Non-pigmented ciliary epithelial cell (primary cell): ENCODE results near the gene P3H2.

Source experiments
- DNase-seq: peaks from one replicate; pipeline ENCODE4 v3.0.0-alpha.2; 2010; ENCODE audit warnings: low read depth

The P3H2 gene

DNA sequence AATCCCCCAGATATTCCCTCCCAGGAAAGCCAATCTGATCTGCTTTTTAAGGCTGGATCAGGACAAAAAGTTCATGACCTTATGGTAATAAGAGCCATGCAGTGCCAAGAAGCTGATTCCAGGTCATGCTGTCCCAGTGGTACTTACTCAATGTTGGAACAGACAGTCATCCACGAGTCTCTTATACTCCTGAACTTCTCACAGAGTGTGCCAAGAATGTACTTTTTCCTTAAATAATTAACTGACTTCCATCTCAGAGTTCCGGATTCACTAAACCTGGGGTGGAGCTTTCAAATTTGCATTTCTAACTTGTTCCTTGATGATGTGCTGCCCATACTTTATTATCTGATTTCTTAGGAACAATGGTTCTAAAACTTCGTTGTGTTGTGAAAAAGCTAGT lies 3.4 kb upstream of the P3H2 start:
- DNase-seq: no peak

DNA sequence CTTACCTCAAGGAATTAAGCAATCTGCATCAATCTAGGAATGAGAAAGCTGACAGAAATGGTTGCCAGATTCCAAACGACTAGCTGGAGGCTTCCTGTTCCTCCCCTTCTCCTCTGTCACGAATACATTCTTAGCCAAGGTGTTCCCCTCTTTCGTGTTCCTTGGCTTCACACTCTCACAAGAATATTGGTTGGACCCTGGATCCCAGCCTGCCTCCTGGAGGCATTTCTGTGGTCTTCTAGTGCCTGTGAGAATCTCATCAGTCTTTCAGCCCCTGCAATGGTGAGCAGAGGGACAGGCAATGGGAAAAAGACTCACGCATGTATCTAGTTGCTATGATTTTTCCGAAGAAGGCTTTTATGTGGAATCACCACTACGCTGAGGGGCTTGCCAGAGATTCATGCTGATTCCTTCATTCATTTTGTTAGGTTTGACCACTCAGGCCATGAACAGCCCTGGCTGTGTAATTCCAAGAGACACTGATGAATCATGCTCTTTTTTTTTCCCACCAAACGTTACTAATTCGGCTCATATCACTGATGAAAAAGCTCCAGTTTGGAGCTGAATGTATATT lies 1.6 kb upstream of the P3H2 start:
- DNase-seq: no peak

DNA sequence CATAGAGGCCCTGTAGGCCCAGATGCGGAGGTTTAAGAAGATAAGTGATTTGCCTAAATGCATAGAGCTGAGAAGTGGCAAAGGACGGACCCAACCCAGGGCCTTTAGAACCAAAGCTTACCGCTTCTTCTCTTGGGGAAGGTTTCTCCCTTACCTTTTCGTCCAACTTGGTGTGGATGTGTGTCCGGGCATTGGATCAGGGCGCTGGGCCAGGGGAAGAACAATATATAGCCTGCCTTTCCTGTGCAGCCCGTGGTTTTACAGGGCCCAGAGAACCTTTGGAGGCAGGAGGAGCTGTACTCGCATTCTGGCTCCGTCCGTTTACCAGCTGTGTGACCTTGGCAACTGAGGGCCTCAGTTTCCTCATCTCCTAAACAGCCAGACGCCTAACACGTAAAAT lies 686 bp upstream of the P3H2 start:
- no peak for DNase-seq

DNA sequence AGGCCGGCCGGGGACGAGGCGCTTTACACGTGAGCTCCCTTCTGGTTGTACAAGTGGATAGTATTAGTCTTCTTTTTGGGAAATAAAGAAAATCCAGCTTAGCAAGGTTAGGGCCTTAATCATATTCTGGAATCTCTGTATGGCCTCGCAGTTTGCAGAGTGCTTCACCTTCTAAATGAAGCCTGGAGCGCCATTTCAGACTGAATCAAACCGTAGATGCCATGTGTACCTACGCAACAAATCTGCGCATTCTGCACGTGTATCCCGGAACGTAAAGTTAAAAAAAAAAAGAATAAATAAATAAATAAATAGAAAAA lies 322 bp upstream of the P3H2 start:
- no peak for DNase-seq

DNA sequence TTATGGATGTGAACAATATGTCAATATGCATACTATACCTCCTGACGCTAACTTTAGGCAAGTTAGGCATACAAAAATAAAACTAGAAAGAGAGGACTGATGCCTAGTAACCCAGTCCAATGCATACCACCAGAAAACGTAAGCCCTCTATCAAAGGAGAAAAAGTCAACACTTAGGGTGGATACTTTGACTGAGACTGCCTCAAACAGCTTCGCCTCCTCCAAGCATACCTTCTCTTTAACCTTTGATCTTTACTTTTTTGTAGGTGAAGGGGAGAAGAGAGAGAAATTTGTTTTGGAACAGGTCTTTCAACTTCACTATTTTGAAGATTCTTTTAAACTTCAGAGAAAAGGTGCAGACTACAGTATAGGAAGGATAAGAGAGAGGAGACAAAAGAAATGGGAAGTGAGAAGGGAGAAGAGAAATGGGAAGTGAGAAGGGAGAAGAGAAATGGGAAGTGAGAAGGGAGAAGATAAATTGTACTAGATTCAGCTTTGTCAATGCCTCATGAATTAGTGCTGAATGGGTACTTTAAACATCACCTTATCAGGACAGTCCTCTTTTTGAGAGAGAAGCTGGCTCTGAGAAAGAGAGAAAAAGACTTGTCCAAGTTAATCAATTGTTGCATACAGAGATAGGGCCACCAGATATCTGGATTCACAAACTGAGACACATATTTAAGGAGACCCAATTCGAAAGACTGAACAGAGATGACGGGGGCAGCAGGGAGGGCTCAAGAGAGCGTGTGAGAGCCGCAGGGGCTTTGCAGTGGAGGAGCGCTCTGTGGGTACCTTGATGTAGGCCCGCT lies 1.0 kb downstream of the P3H2 start:
- DNase-seq: no peak

DNA sequence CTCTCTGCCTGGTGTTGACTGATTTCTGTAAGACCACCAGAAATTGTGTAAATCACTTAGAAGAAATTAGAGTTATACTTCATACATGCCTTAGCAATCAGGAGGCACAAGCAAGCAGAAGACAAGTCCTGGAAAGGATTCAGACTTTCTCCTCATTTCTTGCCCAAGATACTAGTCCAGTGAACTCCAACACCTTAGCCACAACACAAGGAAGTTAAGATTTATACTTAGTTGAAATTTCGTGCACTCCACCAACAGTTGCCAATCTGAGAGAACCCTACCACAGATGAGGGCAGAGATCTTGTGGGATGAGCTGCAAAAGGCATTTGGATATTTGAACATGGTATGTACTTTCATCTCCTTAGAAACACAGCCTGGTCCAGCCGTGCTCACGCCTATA lies 2.3 kb downstream of the P3H2 start:
- DNase-seq: no peak

DNA sequence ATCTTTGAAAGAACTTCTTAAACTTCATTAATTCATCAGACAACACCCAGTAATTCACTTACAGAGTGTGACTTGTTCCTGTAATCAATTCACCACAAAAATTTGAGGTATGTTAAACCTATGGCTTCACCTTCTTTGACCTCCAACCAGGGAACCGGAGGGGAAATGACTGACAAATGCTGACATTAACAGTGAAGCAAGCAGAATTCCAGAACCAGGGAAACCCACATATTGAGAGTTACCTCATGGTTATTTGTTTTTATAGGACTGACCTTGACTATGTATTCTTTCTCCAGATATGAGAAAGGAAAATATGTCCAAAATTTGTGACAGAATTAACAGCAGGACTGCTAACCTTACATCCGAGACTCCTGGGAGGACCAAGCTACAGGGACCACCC lies 2.7 kb downstream of the P3H2 start:
- DNase-seq: no peak

DNA sequence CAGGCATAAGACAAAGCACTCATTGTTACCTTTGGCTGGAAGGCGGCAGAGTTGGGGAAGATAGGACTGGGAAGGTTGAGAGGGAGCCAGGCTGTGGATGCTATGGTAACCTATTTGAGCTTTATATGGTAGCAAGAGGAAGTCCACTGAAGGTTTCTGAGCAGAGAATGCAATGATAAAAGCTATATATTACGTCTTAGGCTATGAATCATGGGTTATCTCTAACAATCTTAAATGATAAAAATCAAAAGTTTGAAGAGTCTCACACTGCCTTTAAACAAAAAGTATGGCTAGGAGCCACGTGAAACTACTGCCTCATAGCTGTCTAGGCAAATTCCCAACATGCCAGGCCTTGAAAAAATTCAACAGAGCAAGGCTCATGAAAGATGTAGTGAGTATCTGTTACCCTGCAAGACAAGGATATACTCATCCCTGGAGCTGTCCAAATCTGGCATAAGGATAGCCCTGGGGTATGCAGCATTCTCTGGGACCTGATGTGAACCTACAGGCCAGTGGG lies 4.1 kb downstream of the P3H2 start:
- DNase-seq: no peak

DNA sequence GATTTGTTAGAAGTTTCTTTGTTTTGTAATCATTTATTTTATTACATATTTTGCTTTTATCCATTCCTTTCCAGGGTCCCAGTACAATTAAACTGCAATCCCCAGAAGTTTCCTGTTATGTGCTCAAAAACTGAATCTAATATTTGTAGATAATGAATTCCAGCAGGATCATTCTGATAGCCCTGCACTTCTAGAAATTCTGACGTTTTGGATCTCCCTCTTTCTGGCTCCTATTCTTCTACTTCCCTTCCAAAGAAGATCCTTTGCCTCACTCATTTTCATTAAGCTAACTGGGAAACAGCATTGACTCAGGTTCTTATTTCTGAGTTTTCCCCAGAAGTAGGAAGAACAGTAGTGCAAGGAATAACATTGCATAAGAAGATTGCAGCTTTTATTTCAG lies 9.9 kb downstream of the P3H2 start:
- DNase-seq: no peak

DNA sequence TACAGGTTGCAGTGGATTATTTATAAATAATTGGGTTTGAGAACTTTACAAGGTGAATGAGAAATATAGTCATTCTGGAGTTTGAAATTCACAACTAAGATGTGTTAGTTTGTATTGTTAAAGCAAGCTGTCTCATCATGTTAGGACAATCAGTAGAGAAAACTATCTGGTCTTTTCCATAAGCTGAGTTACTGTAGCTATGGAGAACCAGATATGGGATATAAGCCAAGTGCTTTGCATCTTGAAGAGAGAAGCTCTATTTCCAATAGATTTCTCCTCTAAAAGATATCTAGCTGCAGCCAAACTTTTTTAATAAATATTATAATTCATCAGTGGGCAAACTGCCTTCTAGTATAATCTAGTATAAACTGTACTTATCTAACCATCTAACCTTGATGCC lies 11.3 kb downstream of the P3H2 start:
- DNase-seq: no peak

DNA sequence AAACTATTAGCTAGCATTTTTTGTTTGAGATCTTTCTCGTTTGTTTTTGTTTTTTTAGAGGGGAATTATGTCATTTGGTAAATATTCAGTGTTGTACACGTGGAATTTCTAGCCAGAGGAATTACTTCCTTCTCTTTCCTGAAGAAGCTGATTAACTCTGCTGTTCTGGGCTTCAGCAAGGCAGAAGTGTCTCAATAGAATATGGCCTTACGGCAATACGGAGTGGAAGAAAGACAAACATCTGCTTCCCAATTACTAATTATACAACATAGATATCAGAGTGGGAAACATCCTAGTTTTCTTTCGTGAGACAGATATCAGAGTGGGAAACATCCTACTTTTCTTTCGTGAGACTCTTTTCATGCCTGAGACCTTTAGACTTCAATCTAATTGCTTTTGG lies 11.9 kb downstream of the P3H2 start:
- no peak for DNase-seq

DNA sequence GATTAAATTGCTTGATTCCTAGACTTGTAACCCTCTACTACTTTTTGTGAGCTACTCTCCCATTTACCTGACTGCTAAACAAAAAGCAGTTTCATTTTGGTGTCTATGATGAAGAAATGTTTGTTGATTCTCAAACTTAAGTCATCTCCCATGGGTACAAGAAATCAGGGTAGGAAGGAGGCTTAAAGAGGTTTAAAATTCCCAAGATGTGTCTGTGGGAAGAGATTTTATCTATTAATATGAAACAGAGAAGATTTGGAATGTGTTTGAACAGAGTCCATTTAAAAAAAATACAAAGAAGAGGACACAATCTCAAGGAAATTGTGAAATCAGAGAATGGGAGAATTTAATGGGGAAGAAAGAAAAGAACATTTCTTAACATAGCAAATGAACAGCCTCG lies 14.8 kb downstream of the P3H2 start:
- no peak for DNase-seq

DNA sequence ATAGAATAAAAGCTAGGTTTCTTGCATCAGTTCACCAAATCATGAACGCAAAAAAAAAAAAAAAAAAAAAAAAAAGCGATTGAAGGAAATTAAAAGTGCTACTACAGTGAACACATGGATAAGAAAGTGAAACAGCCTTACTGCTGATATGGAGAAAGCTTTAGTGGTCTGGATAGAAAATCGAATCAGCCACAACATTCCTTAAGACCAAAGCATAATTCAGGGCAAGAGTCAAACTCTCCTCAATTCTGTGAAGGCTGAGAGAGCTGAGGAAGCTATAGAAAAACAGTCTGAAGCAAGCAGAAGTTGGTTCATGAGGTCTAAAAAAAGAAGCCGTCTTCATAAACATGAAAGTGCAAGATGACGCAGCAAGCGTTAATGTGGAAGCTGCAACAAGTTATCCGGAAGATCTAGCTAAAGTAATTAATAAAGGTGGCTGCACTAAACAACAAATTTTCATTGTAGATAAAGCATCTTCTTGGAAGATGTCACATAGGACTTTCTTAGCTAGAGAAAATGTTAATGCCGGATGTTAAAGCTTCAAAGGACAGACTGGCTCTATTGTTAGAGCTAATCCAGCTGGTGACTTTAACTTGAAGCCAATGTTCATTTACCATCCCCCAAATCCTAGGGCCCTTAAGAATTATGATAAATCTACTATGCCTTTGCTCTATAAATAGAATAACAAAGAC lies 19.2 kb downstream of the P3H2 start:
- no peak for DNase-seq

DNA sequence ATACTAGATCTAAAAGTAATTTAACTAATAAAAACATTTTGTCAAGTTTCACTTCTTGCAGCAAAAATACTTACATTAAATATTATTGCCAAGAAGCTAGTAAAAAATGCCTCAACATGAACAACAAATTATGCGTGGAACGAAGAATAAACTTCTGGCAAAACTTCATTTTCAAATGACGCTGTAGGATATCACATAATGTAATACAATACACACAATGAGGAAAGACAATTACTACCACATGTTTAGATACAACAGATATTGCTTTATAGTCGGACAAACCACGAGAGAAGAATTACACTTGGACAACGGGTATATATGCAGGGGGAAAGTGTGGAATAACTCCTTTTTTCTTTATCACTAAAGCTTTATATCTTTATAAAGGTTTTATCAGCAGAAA lies 21.6 kb downstream of the P3H2 start:
- no peak for DNase-seq

DNA sequence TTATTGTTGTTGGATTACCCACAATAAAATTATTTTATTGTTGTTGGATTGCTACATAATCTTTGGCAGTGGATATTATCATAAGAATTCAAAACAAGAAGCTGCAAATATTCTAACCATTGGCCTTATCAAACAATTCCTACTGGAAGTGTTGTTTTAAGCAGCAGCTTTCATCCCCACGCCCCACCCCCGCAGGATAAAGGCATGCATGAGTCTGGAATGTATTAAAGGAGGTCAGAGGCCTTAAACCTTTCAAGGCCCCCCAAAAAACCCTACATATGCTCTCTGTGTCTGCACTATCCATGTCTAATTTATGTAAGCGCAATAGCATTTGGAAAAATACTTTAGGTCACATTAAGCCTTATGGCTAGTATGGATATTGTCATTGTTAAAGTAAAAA lies 23.1 kb downstream of the P3H2 start:
- no peak for DNase-seq

DNA sequence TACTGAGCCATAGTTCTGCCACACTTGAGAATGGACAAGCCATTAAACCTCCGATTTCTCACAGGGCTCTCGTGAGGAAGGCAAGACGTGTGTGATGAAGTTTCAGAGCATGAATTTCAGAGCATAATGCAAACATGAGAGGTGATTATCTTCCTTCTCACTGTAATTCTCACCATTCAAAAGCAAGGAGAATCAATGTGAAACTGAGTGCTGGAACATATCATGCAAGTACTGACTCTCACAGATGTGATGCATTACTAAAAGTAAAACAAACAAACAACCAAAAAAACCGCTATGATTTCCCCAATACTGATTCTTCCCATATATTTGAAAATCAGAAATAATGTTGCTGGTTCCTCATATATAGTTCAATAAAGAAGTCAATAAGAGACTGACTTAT lies 23.7 kb downstream of the P3H2 start:
- no peak for DNase-seq

DNA sequence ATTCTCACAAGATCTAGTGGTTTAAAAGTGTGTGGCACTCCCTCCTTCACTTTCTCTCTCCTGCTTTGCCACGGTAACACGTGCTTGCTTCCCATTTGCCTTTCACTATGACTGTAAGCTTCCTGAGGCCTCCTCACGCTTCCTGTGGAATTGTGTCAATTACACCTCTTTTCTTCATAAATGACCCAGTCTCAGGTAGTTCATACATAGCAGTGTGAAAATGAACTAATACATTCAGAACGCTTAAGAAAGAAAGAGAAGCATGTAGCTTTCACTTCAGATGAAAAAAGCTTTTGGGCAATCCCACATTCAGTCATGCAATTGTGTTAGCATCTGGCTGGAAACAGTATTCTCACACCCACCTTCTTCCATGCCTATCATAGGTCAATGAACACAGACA lies 24.4 kb downstream of the P3H2 start:
- no peak for DNase-seq

DNA sequence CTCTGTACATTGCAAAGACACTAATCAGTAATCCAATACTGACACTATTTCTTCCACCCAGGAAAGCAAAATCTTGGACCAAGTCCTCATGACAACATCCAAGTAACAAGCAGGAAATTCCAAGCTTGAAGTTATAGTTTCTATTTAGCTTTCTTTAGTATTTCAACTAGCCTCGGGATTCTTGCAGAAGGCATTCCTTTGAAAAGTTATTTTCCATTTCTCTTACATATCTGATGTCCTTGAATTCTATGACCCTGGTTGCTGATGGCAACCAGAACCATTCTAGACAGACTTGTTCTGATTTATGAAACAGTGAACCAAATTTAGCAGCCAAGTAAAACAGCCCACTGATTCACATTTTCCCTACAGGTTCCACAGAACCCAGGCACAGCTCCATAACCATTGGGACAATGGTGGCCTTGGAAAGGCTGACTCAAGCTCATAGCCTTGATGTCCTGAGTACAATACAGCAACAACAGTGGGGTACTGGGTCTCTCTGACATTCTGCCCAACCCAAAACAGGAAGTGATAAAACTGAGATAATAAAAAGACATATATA lies 26.5 kb downstream of the P3H2 start:
- no peak for DNase-seq

DNA sequence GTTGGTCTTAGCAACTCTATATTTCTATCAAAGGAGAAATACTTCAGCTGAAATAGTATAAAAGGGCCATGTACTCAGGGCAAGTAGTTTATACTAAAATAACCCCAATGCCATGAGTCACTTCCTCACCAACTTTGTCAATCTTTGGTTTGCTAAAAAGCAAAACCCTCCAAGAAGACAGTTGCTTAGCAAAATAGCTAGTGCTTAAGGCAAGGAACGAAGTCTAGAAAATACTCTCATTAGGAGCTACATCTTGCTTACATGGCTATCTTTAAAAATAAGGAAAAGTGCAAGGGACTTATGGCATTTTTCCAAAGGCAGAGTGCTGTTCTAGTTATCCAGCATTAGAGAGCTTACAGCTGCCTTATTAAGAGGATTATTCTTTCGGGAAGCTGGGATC lies 28.4 kb downstream of the P3H2 start:
- no peak for DNase-seq

DNA sequence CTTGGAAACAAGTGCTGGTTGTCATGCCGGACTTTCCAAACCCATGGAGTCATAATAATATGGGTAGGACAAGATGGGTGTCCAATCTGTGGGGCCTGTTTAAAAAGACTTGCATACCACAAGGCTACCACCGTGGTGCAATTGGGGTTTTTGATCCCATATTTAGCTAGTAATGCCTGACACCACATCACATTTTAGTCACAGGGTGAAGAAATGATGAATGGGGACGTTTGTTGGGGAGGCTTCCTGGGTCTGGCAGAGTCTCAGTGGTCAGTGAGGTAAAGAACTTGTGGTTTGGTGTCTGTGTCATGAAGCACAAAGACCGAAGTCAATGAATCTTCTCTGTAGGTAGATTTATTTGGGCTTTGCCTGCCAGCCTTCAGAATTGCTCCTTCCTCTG lies 31.0 kb downstream of the P3H2 start:
- DNase-seq: no peak

DNA sequence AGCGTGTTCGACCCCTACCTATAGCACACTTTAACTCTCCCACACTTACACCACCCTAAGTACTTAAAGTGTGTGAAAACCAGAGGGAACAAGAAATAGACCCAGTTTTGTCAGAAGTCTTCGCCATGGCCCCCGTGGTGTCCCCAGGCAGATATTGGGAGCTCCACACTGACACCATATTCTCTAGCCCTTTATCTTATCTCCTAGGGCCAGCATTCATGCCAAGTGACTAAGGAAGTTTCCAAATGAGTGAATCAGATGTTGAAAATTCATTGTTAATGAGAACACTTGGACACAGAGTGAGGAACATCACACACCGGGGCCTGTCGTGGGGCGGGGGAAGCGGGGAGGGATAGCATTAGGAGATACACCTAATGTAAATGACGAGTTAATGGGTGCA lies 31.8 kb downstream of the P3H2 start:
- no peak for DNase-seq

DNA sequence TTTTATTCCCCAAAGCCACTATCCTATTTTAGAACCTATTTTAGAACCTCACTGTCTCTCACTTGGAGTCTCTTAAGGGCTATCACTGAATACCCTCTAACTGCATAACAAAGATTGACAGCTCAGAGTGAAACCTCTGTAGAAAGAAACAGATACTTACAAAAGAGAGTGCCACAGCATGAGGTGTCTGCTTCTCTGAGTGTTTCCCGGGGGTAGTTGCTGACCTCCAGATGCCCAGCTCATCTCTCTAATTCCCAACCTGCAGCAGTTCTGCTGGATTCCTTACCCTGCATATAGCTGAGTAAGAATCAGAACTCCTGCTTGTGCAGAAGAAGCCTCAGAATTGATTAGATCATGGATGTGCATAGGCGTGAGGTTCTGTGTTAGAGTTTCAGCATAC lies 34.5 kb downstream of the P3H2 start:
- no peak for DNase-seq

DNA sequence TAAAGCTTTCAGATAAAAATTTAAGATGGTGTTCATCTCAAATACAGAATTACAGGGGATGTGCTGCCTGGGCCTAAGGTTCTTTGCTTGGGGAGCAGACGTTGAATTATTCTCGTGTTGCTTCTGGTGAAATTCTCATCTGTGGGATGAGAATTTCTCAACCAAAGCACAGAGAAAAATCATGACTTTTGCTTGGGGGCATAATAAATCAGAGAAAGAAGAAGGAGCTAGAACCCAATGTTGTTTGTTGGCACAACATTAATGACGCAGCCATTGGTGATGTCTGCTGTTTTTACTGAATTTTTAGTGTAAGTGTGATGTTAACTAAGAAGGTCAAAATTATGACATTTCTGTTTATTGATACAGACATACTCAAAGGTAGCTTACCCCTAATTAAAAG lies 35.7 kb downstream of the P3H2 start:
- no peak for DNase-seq
